H1 (cell line): Measurements from ENCODE around the gene DAND5. TPM values are rescaled to one million over a fixed set of nuclear protein-coding genes. Genes with fewer than 3 reads are reported as not detected.
"Not testable (repeated sequence)": the region's sequence is repeated elsewhere in the genome, so short reads cannot be mapped to it uniquely, and the experiment has no call there.

Experiments
- CTCF ChIA-PET: fragments of 300-600 bp; sonication (Branson Sonifier 250); formaldehyde crosslinking; loops from one replicate; lab custom pipeline; 2021; ENCODE audit not compliant: partially characterized antibody; lab: Charles Lee
- POLR2A ChIA-PET: fragments of 300-600 bp; sonication (Branson Sonifier 250); formaldehyde crosslinking; loops from one replicate; lab custom pipeline; 2021; ENCODE audit warnings: inconsistent platforms; ENCODE audit not compliant: partially characterized antibody; lab: Charles Lee
- DNase-seq, 2 experiments: peaks; one replicate each; pipeline versions ENCODE4 v3.0.0 to v3.0.0-alpha.2; 2010 to 2022; ENCODE audit warnings: low spot score in 2 of 2, low read depth in 1 of 2, mixed read lengths in 1 of 2
- FAIRE-seq: peaks from 2 replicates; lab custom pipeline; 2011; peaks lifted over from hg19 to GRCh38; lab: Jason Lieb, UNC
- H2AFZ ChIP-seq: 2 replicates; pipeline ENCODE4 v1.8.1; 2012; ENCODE audit warnings: low read length, inconsistent platforms
- H2AK5ac ChIP-seq: 2 replicates; pipeline ENCODE4 v1.6.1; 2013; ENCODE audit warnings: low read depth, low read length
- H2BK120ac ChIP-seq: replicated peaks from 2 replicates; pipeline ENCODE3; 2013; ENCODE audit warnings: low read depth, low read length, inconsistent platforms
- H2BK12ac ChIP-seq: 2 replicates; pipeline ENCODE4 v1.6.1; 2013; ENCODE audit warnings: low read depth, low read length
- H2BK15ac ChIP-seq: 2 replicates; pipeline ENCODE4 v1.6.1; 2013; ENCODE audit warnings: low read length
- H2BK20ac ChIP-seq: 2 replicates; pipeline ENCODE4 v1.6.1; 2013; ENCODE audit warnings: low read length
- H2BK5ac ChIP-seq: 2 replicates; pipeline ENCODE4 v1.6.1; 2013; ENCODE audit warnings: low read depth, low read length
- H3K14ac ChIP-seq: 2 replicates; pipeline ENCODE4 v1.6.1; 2013; ENCODE audit warnings: inconsistent platforms; ENCODE audit not compliant: insufficient read length
- H3K18ac ChIP-seq: 2 replicates; pipeline ENCODE4 v1.6.1; 2013; ENCODE audit warnings: low read length; ENCODE audit errors: extremely low read depth
- H3K23ac ChIP-seq: 2 replicates; pipeline ENCODE4 v1.6.1; 2013; ENCODE audit warnings: inconsistent platforms; ENCODE audit not compliant: insufficient read length
- H3K23me2 ChIP-seq: 2 replicates; pipeline ENCODE4 v1.6.1; 2013; ENCODE audit warnings: low read depth, low read length
- H3K27ac ChIP-seq: 2 replicates; pipeline ENCODE4 v1.6.1; 2011; ENCODE audit warnings: low read depth, low read length, inconsistent platforms
- H3K27me3 ChIP-seq, 4 experiments: replicated peaks in 1 of 4; 1 replicate in 1 of 4; 2 replicates in 3 of 4; pipeline versions ENCODE4 v1.6.1 to v1.8.1; 2011 to 2013; ENCODE audit warnings: low read length in 3 of 4, mild to moderate bottlenecking in 3 of 4, inconsistent platforms in 2 of 4, mixed read lengths in 2 of 4, moderate library complexity in 1 of 4; ENCODE audit not compliant: control insufficient read depth in 3 of 4, insufficient read depth in 3 of 4; ENCODE audit errors: extremely low read depth in 1 of 4
- H3K36me3 ChIP-seq, 4 experiments: 2 replicates each; pipeline versions ENCODE4 v1.6.1 to v1.8.1; 2011 to 2013; ENCODE audit warnings: mild to moderate bottlenecking in 4 of 4, low read length in 3 of 4, moderate library complexity in 2 of 4, control low read depth in 1 of 4, inconsistent platforms in 1 of 4; ENCODE audit not compliant: insufficient read depth in 4 of 4, control insufficient read depth in 2 of 4
- H3K4ac ChIP-seq: replicated peaks from 2 replicates; pipeline ENCODE3; 2013; ENCODE audit warnings: low read length, low read depth, mixed read lengths, inconsistent platforms; ENCODE audit not compliant: insufficient read length
- H3K4me1 ChIP-seq, 4 experiments: replicated peaks in 1 of 4; 1 replicate in 1 of 4; 2 replicates in 3 of 4; pipeline versions ENCODE4 v1.6.1 to v1.8.1; 2011 to 2013; ENCODE audit warnings: low read length in 3 of 4, inconsistent platforms in 2 of 4, mixed read lengths in 1 of 4; ENCODE audit not compliant: insufficient read depth in 4 of 4, control insufficient read depth in 3 of 4
- H3K4me2 ChIP-seq, 2 experiments: 2 replicates each; pipeline versions ENCODE4 v1.6.1 to v1.8.1; 2011 to 2013; ENCODE audit warnings: low read depth in 2 of 2, low read length in 2 of 2, control low read depth in 1 of 2, inconsistent platforms in 1 of 2, mild to moderate bottlenecking in 1 of 2; ENCODE audit not compliant: insufficient read depth in 1 of 2
- H3K4me3 ChIP-seq, 4 experiments: fragments of 200-600, 300-600 bp in 1 of 4; sonication (generic), shearing (Covaris generic), sonication (Bioruptor Twin) in 1 of 4; 2 replicates each; pipeline versions ENCODE4 v1.5.1 to v1.8.1; 2011 to 2016; ENCODE audit warnings: low read length in 4 of 4, low read depth in 3 of 4, control low read depth in 2 of 4, inconsistent platforms in 2 of 4, mild to moderate bottlenecking in 2 of 4, mixed read lengths in 1 of 4, moderate library complexity in 1 of 4; ENCODE audit not compliant: insufficient read depth in 2 of 4; ENCODE audit errors: extremely low read depth in 1 of 4
- H3K56ac ChIP-seq: replicated peaks from 2 replicates; pipeline ENCODE3; 2013; ENCODE audit warnings: low read depth, mild to moderate bottlenecking, mixed read lengths, low read length, inconsistent platforms; ENCODE audit not compliant: insufficient read length
- H3K79me1 ChIP-seq: 2 replicates; pipeline ENCODE4 v1.6.1; 2013; ENCODE audit warnings: low read depth, low read length, control low read depth
- H3K79me2 ChIP-seq, 2 experiments: 2 replicates each; pipeline versions ENCODE4 v1.6.1 to v1.8.1; 2012 to 2013; ENCODE audit warnings: low read length in 2 of 2, mild to moderate bottlenecking in 2 of 2, inconsistent platforms in 1 of 2; ENCODE audit not compliant: insufficient read depth in 2 of 2, control insufficient read depth in 1 of 2
- H3K9ac ChIP-seq, 4 experiments: replicated peaks in 1 of 4; 1 replicate in 1 of 4; 2 replicates in 3 of 4; pipeline versions ENCODE4 v1.6.1 to v1.8.1; 2011 to 2013; ENCODE audit warnings: low read depth in 3 of 4, low read length in 3 of 4, control low read depth in 2 of 4, mild to moderate bottlenecking in 2 of 4, moderate library complexity in 2 of 4, inconsistent platforms in 1 of 4; ENCODE audit errors: extremely low read depth in 1 of 4
- H3K9me3 ChIP-seq, 2 experiments: 2 replicates each; pipeline versions ENCODE4 v1.6.1 to v1.8.1; 2012 to 2013; ENCODE audit warnings: mild to moderate bottlenecking in 2 of 2, moderate library complexity in 2 of 2, control low read depth in 1 of 2, inconsistent platforms in 1 of 2, low read depth in 1 of 2, low read length in 1 of 2, mixed read lengths in 1 of 2; ENCODE audit not compliant: insufficient read depth in 2 of 2
- H4K20me1 ChIP-seq, 2 experiments: replicated peaks in 1 of 2; 2 replicates each; pipeline versions ENCODE3 to v1.8.1; 2011 to 2013; ENCODE audit warnings: inconsistent platforms in 2 of 2, low read length in 2 of 2, mild to moderate bottlenecking in 1 of 2; ENCODE audit not compliant: insufficient read depth in 2 of 2, control insufficient read depth in 1 of 2
- H4K5ac ChIP-seq: 2 replicates; pipeline ENCODE4 v1.6.1; 2013; ENCODE audit warnings: low read length, low read depth, mixed read lengths, inconsistent platforms; ENCODE audit not compliant: insufficient read length
- H4K8ac ChIP-seq: 2 replicates; pipeline ENCODE4 v1.8.0; 2013; ENCODE audit warnings: mild to moderate bottlenecking, moderate library complexity, low read length, inconsistent platforms; ENCODE audit not compliant: insufficient read depth; ENCODE audit errors: extremely low read depth
- H4K91ac ChIP-seq: replicated peaks from 2 replicates; pipeline ENCODE3; 2013; ENCODE audit warnings: low read length, mixed read lengths, inconsistent platforms; ENCODE audit not compliant: insufficient read length
- WGBS, 2 experiments: shearing (Covaris generic) in 1 of 2; methylation state at CpG; one replicate each; pipeline versions ENCODE4 v1.1.6 to v1.1.7; 2013 to 2015; ENCODE audit warnings: low lambda C conversion rate in 2 of 2, mixed read lengths in 2 of 2, inconsistent platforms in 1 of 2, low coverage in 1 of 2, missing lambda C conversion rate in 1 of 2; ENCODE audit not compliant: insufficient replicate concordance in 2 of 2, insufficient coverage in 1 of 2, insufficient read length in 1 of 2; ENCODE audit errors: extremely low coverage in 1 of 2, missing lambda C conversion rate in 1 of 2; 5-methylcytosine and 5-hydroxymethylcytosine counted together
- polyA plus RNA-seq, 7 experiments: library from polyadenylated mRNA; depleted of rRNA in 3 of 7; stranded (reverse) in 5 of 7; unstranded in 2 of 7; fragments of >200 nt in 5 of 7; fragments of 200-250 nt in 2 of 7; gene quantifications; 1 replicate in 5 of 7; 2 replicates in 1 of 7; 4 replicates in 1 of 7; pipeline versions ENCODE4 v1.2.1 to v1.2.3, GENCODE V29; 2011 to 2013; ENCODE audit warnings: missing spikeins in 2 of 7, mixed read lengths in 2 of 7
- total RNA-seq: library from RNA; stranded (reverse); fragmentation: NEBNext Ultra II Directional; extraction: Animal tissue kit (Norgen Biotek cat#: 25700); gene quantifications from 2 replicates; pipeline ENCODE4 v1.2.1, GENCODE V29; 2021

The DAND5 gene
- total and polyA plus RNA-seq, 2 of the 8 experiments (the other 6 are each of a cell fraction or from before 2014, with no cell fraction given): 0.14 to 0.17 TPM

- not testable (repeated sequence) for H3K9me3 ChIP-seq, H2BK5ac ChIP-seq, H2AK5ac ChIP-seq, H4K91ac ChIP-seq, H2BK20ac ChIP-seq, H3K27ac ChIP-seq, H3K18ac ChIP-seq, DNase-seq, H2BK120ac ChIP-seq, H3K4ac ChIP-seq, H3K23ac ChIP-seq, H2BK12ac ChIP-seq, H3K27me3 ChIP-seq, H4K8ac ChIP-seq, H2BK15ac ChIP-seq, H3K23me2 ChIP-seq, H3K14ac ChIP-seq, H2AFZ ChIP-seq, H4K5ac ChIP-seq, FAIRE-seq, H3K56ac ChIP-seq, H3K79me1 ChIP-seq, H3K4me1 ChIP-seq, H4K20me1 ChIP-seq
- Histone ChIP-seq H3K9ac (peak overlapping the region in 1 of 4 experiments; percentile 58; a peak in 1 of 7 replicates), H3K4me2 (peak overlapping the region; percentile 67 to 81), H3K79me2 (peaks cover 4 to 27% of the 10 kb centered on the region in 2 experiments; a peak in 3 of 4 replicates), H3K4me3 (peak overlapping the region; percentile 82 to 91 (median 88); a peak in 5 of 8 replicates), H3K36me3 (peaks cover 3 to 36% (median 5%) of the 10 kb centered on the region in 4 experiments; a peak in 5 of 8 replicates)
- 96% methylated on average over 9 of the region's 9 CpGs; no CpG with 5 or more reads in 1 of the 2 experiments for WGBS, 2 experiments
- POLR2A ChIA-PET: interaction anchor here (1.1 to 8.1 kb wide), 16 partner anchors 7 to 148 kb away, joined by 3 to 71 read pairs (median 4); partner anchors contain the start of genes CALR, KLF1, RAD23A and SYCE2
- CTCF ChIA-PET: interaction anchor here (6.7 kb wide), 1 partner anchor 11 kb away, joined by 62 read pairs; no protein-coding TSS in a partner anchor
Observed at GRCh38 chr19:12955575-12955974, 13.8 kb upstream of the DAND5 start.
